GM12801 (cell line): Measurements from ENCODE around the gene PRKAG2.

Experiments used
- CTCF ChIP-seq: IDR thresholded peaks from one replicate; pipeline ENCODE4 v1.5.1; 2011; ENCODE audit warnings: control low read depth; ENCODE audit not compliant: insufficient read length; ENCODE audit errors: extremely low read depth

Gene PRKAG2

DNA sequence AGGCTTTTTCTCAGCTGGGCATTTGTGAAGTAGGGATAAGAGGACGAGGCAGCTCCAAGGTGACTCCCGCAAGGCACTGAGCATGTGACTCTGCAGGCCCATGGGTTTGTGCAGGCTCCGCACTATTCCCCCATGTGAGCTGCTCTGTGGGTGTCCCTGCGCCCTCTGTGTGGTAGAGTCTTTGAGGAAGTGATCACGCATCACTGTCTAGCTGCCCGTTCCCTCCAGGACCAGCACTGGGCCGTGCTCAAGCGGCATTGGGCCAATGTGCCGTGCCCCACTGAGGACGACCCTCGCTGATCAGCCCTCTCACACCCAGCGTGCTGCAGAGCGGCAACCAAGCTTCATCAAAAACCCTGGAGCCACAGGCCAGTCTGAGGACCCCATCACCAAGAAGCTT, 7.5 kb downstream of the PRKAG2 start:
- no peak for TF ChIP-seq CTCF

GRCh38 chr7:151869109-151869428, 7.8 kb downstream of the PRKAG2 start:
- TF ChIP-seq CTCF = no peak

- TF ChIP-seq CTCF = no peak
Measured at GRCh38 chr7:151868396-151869108, 8.4 kb downstream of the PRKAG2 start.

GRCh38 chr7:151867912-151868311, 9.0 kb downstream of the PRKAG2 start:
- no peak for TF ChIP-seq CTCF

- no peak for TF ChIP-seq CTCF
Measured at GRCh38 chr7:151866761-151867655, 9.9 kb downstream of the PRKAG2 start.

GRCh38 chr7:151866028-151866427, 10.9 kb downstream of the PRKAG2 start:
- no peak for TF ChIP-seq CTCF

DNA sequence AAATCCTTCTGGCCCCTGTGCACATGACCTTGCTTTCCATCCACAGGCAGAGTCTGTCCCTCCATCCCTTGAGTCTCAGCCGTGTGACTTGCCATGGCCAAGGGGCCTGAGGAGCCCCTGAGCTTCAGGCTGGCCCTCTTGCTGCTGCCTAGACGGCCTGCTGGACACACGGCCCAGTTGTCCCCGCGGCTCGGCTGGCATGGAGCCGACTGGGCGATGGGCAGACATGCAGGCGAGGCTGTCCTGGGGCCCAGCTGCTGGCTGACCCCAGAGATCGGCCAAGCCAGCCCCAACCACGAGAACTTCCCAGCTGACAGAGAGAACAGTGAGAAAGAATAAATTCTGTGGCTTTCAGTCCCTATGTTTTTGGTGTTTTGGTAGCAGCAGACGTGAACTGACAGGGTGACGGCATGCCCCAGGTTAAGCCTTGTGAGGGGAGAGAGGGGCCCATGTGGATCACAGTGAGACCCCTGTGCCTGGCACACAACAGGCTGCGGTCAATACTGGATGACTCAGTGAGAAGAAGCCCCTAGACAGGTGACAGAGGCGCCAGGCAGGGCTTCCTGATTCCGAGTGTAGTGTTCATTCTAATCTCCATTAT, 11.7 kb downstream of the PRKAG2 start:
- no peak for TF ChIP-seq CTCF
